H1 (cell line): Measurements from ENCODE around the gene SMARCA2.

ENCODE experiments used
- CBX8 ChIP-seq: fragments of 300-800, 300-1000 bp; sonication (generic); IDR thresholded peaks from 2 replicates; pipeline ENCODE4 v1.7.1; 2016; ENCODE audit warnings: low read depth, low read length, borderline replicate concordance
- CTCF ChIP-seq, 3 experiments: IDR thresholded peaks; 1 replicate in 2 of 3; 2 replicates in 1 of 3; pipeline versions ENCODE4 v1.5.1 to v1.6.1; 2011; ENCODE audit warnings: low read length in 3 of 3, mild to moderate bottlenecking in 3 of 3, inconsistent platforms in 2 of 3, low read depth in 1 of 3, moderate library complexity in 1 of 3; ENCODE audit not compliant: insufficient read depth in 1 of 3; ENCODE audit errors: control extremely low read depth in 1 of 3
- EZH2 ChIP-seq: fragments of 200-600 bp; sonication (generic); IDR thresholded peaks from 2 replicates; pipeline ENCODE4 v1.7.1; 2012; ENCODE audit warnings: low read depth, mild to moderate bottlenecking, moderate library complexity, low read length, inconsistent platforms; ENCODE audit not compliant: severe bottlenecking
- NRF1 ChIP-seq: IDR thresholded peaks from 2 replicates; pipeline ENCODE4 v1.6.1; 2011; ENCODE audit warnings: mild to moderate bottlenecking, low read depth, low read length, improper control_type of control experiment
- POLR2A ChIP-seq, 2 experiments: IDR thresholded peaks; 1 replicate in 1 of 2; 2 replicates in 1 of 2; pipeline ENCODE4 v1.6.1; 2011; ENCODE audit warnings: low read depth in 2 of 2, low read length in 2 of 2, mild to moderate bottlenecking in 2 of 2; ENCODE audit errors: control extremely low read depth in 1 of 2
- POU5F1 ChIP-seq: IDR thresholded peaks from 2 replicates; pipeline ENCODE4 v1.6.1; 2011; ENCODE audit warnings: low read depth, mild to moderate bottlenecking, low read length, moderate library complexity
- RFX5 ChIP-seq: IDR thresholded peaks from 2 replicates; pipeline ENCODE4 v1.6.1; 2011; ENCODE audit warnings: low read depth, low read length, improper control_type of control experiment, borderline replicate concordance
- RNF2 ChIP-seq: fragments of 200-900, 300-1000 bp; sonication (generic); IDR thresholded peaks from 2 replicates; pipeline ENCODE4 v1.7.1; 2016; ENCODE audit warnings: borderline replicate concordance, low read depth, mild to moderate bottlenecking, antibody characterized with exemption, low read length; ENCODE audit not compliant: poor library complexity, severe bottlenecking; ENCODE audit errors: missing control alignments
- SP2 ChIP-seq: IDR thresholded peaks from 2 replicates; pipeline ENCODE4 v1.6.1; 2012; ENCODE audit warnings: mild to moderate bottlenecking, low read length, inconsistent platforms
- TAF7 ChIP-seq: optimal IDR thresholded peaks from 2 replicates; pipeline ENCODE3; 2011; ENCODE audit warnings: low read depth, mild to moderate bottlenecking, inconsistent platforms, low read length, moderate library complexity, borderline replicate concordance

DNA sequence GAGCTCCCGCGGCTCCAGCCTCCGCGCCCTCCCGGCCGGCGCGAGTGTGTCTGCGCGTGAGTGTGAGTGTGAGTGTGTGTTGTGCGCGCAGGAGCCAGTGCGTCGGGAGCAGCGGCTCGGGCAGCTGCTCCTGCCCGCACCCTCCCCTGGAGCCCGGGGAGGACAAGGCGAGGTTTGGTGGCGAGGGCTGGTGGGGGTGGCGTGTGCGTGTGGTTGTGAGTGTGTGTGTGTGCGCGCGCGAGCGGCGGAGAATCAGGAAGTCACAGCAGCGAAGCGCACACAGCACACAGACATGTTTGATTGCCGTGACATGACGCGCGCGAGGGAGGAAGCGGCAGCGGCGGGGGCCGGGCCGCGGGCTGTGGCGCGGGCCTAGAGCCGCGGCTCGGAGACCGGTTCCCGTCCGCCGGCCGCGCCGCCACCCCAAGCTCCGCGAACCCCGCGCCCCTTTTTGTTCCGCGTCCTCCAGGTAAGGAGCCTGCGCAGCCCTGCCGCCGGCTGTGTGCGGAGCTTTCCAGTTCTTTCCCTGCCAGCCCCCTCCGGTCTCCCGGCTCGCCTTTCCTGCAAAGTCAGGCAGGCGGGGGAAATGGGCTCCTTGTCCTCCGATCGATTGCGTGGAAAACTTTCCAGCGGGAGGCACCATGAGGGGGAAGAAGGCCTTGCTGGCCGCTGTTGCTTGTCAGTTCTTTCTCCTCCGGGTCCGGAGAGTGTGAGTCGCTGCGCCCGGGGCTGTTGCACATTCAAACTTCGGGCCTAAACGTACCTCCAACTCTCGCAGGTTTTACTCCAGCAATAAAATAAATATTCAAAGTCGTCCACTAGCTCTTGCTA, 2.4 kb downstream of the SMARCA2 start:
- TF ChIP-seq RNF2 (peak; percentile 37), CTCF (IDR thresholded peaks at IDR 0.05; ENCODE audit: control extremely low read depth in 1 of 3, insufficient read depth in 1 of 3, low read depth in 1 of 3, low read length in 3 of 3) (no peak), TAF7 (no peak), POLR2A (IDR thresholded peaks at IDR 0.05; ENCODE audit: control extremely low read depth in 1 of 2, low read depth in 2 of 2, low read length in 2 of 2) (no peak), SP2 (no peak), RFX5 (no peak), EZH2 (peak; percentile 70), NRF1 (no peak), POU5F1 (no peak), CBX8 (no peak)
